MG63 (cell line): ENCODE results near the gene MT1F. TPM values are rescaled to one million over a fixed set of nuclear protein-coding genes. Genes with fewer than 3 reads are reported as not detected.
A peak's percentile ranks its signal among the peaks of the same experiment; 100 is the strongest.
"Not testable (repeated sequence)": the region's sequence is repeated elsewhere in the genome, so short reads cannot be mapped to it uniquely, and the experiment has no call there.

Source experiments
- DNase-seq: peaks from one replicate; pipeline ENCODE4 v3.0.0-alpha.2; 2020
- H3K27me3 ChIP-seq: fragments of 250-450 bp; sonication (Bioruptor Pico); 2 replicates; pipeline ENCODE4 v1.5.1; 2020; ENCODE audit warnings: mild to moderate bottlenecking, moderate library complexity
- H3K36me3 ChIP-seq: fragments of 250-450 bp; sonication (Bioruptor Pico); 2 replicates; pipeline ENCODE4 v1.5.1; 2020; ENCODE audit warnings: mild to moderate bottlenecking, moderate library complexity
- H3K4me3 ChIP-seq: fragments of 250-450 bp; sonication (Bioruptor Pico); 2 replicates; pipeline ENCODE4 v1.5.1; 2020; ENCODE audit warnings: mild to moderate bottlenecking, moderate library complexity
- H3K9me3 ChIP-seq: fragments of 250-450 bp; sonication (Bioruptor Pico); 2 replicates; pipeline ENCODE4 v1.5.1; 2020; ENCODE audit warnings: mild to moderate bottlenecking, moderate library complexity
- total RNA-seq: library from RNA; depleted of rRNA; stranded (reverse); fragments of >200 nt; shearing (Covaris generic); gene quantifications from 2 replicates; pipeline ENCODE4 v1.2.3, GENCODE V29; 2014; ENCODE audit warnings: low replicate concordance

Gene MT1F
- total RNA-seq, 1 experiment from 2014 or later = not detected

DNA sequence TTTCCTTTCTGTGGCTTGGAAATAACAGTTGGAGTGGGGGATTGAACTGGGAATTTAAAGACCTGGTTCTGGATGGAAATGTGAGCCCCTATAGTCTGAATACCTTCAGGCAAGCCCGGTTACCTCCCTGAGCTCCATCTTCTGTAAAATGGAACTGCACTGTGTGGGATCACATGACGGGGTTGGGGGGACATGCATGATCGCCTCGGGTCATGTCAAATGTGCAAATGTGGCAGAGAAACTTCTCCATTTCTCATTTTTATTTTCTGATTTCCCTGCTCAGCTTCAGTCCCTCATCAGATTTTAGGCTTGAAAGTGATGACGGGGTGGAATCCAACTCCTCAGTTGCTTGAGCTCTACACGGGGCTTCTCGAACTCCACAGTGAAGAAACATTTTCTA is 4.5 kb upstream of the MT1F start:
- Histone ChIP-seq H3K36me3 (no peaks in the 10 kb centered on the region), H3K4me3 (no peak overlapping the region), H3K9me3 (no peaks in the 10 kb centered on the region), H3K27me3 (peaks cover 5% of the 10 kb centered on the region; the same call in 1 of the 2 replicates)
- DNase-seq = no peak

GRCh38 chr16:56658327-56658875 is 642 bp downstream of the MT1F start:
- DNase-seq = no peak
- peaks cover 6% of the 10 kb centered on the region; the same call in 1 of the 2 replicates for H3K27me3 ChIP-seq
- H3K4me3 ChIP-seq = no peak overlapping the region
- no peaks in the 10 kb centered on the region for H3K9me3 ChIP-seq
- no peaks in the 10 kb centered on the region for H3K36me3 ChIP-seq

DNA sequence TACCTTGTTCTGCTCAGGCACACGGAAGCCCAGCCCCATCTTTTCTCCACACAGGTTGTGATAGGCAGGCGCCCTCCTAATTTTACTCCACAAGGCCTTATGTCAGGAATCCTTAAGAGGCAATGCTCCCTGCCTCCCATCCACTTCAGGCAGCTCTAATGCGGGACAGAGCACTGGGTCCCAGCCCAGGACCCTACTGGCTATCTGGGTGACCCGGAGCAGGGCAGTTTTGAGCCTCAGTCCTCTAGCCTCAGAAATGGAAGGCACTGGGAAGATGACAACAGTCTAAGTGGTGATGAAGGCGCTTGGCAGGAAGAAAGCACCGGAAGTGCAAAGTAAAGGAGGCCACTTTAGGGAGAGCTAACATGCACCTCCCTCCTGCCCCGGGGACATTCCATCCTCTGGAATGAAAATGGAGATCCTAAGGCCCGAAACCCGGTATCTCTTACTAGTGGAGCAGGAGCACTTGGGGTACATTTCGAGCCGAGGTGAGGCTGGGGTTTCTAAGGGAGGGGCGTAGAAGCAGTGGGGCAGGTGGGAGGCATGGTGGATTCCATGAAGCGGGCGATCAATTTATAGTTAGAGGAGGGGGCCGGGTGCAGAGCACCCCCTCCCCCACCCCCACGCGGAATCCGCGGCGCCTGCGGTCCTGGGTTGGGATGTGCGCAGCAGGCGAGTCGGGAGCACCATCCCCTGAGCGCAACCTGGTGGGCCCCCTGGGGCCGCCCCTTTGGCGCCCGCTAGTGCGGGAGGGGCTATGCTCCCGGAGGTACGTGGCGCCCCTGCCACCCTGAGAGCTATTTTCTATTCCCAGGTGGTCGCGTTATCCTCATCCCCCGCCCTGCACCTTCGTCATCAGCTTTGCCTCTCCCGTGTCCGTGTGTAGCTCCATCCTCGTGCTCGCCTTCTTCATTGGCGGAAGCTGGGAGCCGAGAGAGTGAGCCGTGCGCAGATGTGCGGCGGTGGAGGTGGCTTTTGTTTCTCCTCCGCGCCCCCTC is 4.9 kb downstream of the MT1F start:
- DNase-seq = no peak
- no peaks in the 10 kb centered on the region for H3K9me3 ChIP-seq
- no peak overlapping the region for H3K4me3 ChIP-seq
- H3K27me3 ChIP-seq = peaks cover 6% of the 10 kb centered on the region; the same call in 1 of the 2 replicates
- H3K36me3 ChIP-seq = no peaks in the 10 kb centered on the region

DNA sequence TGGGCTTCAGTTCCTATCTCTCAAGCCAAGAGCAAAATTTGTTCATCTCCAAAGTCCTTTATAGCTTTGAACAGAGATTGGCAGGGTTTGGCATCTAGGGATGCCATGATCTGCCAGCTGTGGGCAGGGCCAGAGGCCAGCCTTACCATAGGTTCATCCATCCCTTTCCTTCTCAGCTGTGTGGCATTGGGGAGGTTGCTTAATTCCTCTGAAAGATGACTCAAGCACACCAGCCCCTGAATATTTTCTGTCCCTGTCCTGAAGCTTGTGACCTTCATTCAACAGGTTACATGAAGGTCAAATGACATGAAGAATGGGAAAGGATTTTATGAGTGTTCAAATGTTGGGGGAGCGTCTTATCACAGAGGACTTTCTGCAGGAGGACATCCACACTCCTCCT is 6.7 kb downstream of the MT1F start:
- no peaks in the 10 kb centered on the region for H3K36me3 ChIP-seq
- DNase-seq = no peak
- no peaks in the 10 kb centered on the region; the same call in 1 of the 2 replicates for H3K27me3 ChIP-seq
- no peaks in the 10 kb centered on the region for H3K9me3 ChIP-seq
- no peak overlapping the region for H3K4me3 ChIP-seq

DNA sequence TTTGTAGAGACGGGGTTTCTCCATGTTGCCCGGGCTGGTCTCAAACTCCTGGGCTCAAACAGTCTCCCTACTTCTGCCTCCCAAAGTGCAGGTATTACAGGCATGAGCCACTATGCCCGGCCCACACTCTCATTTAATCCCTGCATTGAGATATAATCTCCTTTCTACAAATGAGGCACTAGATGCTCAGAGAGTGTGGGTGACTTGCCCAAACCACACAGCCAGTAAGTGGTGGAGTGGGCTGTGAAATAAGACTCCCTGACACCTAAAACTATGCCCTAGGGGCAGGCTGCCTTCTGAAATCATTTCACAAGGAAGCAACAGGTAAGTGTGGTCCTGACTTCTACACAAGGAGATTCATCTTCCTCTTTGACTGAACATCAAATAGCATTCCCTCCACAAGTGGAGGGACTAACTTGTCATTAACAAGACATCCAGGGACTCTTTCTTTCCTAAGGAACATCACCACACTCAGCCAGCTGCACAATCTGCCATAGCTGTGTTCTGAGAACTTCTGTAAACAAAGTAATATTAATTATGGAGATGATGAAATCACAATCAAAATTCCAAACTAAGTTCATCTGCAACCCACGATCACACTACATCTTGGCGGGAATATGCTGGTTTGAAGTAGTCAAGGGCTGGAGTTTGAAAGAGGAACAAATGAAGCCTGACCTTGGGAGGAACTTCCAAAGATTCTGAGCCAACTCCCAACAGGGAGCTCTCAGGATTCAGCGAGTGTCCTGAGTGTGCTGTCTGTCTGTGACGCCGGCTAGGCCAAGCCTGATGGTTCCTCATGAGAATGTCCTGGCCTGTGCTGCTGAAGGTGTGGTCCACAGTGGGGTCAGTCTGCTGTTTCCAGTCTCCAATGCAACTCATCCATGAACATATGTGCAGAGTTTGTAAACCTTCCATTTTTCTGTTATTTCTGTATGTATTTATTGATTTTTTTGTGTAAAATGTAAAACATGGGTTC is 7.8 kb downstream of the MT1F start:
- not testable (repeated sequence) for DNase-seq, H3K4me3 ChIP-seq, H3K36me3 ChIP-seq, H3K9me3 ChIP-seq, H3K27me3 ChIP-seq

DNA sequence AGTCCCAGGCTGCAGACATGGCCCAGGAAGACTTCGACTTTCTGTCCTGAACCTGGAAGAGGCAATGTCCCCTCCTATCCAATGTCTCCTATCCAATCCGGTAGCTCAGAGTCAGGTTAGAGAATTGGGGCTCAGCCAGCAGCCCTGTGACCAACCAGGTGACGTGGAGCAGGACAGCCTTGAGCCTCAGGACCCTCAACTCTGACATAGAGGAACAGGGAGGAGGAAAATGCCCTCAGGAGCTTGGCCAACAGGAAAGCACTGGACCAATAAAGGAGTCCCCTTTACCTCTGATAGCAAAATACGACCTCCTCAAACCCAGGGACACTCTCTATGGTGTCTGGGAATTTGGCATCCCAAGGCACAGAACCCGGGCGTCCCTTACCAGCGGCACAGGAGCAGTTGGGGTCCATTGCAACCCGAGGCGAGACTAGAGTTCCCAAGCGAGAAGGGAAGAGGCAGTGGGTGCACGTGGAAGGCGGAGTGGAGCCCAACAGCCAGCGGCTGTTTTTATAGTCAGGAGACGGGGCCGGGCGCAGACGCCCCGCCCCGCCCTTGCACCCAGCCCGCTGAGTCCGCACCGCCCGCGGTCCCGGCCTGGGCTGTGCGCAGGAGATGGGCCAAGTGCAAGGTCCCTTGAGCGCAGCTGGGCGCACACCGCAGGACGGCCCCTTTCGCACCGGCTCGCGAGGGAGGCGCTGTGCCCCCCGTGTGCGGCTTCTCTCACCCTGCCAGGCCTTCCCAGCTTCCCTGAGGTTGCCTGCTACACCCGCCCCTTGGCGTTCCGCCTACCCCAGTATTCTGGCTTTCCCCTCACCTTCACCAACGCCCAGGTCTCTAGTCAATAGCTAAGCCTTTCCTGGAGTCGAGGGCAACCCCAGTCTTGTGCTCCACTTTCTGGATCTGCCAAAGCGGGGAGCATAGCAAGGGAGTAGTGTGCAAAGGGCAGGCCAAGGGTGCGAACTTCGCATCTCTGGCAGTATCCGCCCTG is 10.1 kb downstream of the MT1F start, which contains the start of gene MT1G:
TSS of gene MT1G (minus strand) at position 485 of the 991 bp plus-strand sequence. CDS start at position 413, 72 bp downstream.
- Histone ChIP-seq H3K4me3 (no peak within 1 kb of the TSS), H3K9me3 (no peaks in the 10 kb centered on the region), H3K36me3 (no peaks in the 10 kb centered on the region), H3K27me3 (no peaks in the 10 kb centered on the region; the same call in 1 of the 2 replicates)
- DNase-seq = no peak

DNA sequence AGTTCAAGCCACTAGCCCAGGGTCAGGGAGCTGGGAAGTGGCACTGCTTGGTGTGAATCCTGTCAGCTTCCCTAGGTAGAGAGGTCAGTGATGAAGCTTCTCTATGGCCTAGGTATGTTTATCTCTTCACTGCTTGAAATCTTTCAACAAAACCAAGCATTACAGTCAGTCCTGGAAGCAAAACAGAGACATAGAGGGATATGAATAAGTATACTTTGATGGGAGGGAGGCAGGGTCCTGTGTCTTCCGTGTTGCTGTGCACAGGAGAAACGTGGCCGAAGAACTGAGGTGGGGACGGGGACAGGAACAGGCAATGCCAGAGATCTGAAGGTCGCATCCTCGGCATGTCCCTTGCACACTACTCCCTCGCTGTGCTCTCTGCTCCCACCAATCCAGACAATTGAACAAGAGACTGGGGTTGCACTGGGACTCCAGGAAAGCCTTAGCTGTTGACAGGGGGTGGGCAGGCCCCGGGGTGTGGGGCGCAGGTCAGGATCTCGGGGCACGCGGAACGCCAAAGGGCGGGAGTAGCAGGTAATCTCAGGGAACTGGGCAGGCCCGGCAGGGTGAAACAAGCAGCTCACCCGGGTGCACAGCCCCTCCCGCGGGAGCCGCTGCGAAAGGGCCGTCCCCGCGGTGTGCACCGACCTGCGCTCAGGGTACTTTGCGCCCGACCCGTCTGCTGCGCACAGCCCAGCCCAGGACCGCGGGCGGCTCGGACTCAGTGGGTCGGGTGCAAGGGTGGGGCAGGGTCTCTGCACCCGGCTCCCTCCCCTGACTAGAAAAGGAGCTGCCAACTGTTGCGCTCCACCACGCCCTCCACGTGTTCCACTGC is 11.5 kb downstream of the MT1F start, which contains the start of gene MT1H:
TSS of gene MT1H (plus strand) at position 810 of the 835 bp plus-strand sequence. CDS start 71 bp downstream, outside the sequence.
- Histone ChIP-seq H3K36me3 (no peaks in the 10 kb centered on the region), H3K27me3 (no peaks in the 10 kb centered on the region; the same call in 1 of the 2 replicates), H3K9me3 (no peaks in the 10 kb centered on the region), H3K4me3 (no peak within 1 kb of the TSS)
- DNase-seq = no peak

GRCh38 chr16:56669840-56670619 is 12.3 kb downstream of the MT1F start:
- no peak for DNase-seq
- Histone ChIP-seq H3K36me3 (no peaks in the 10 kb centered on the region), H3K27me3 (no peaks in the 10 kb centered on the region; the same call in 1 of the 2 replicates), H3K9me3 (no peaks in the 10 kb centered on the region), H3K4me3 (no peak overlapping the region)

GRCh38 chr16:56670620-56670934 is 12.8 kb downstream of the MT1F start:
- Histone ChIP-seq H3K9me3 (no peaks in the 10 kb centered on the region), H3K4me3 (no peak overlapping the region), H3K36me3 (no peaks in the 10 kb centered on the region), H3K27me3 (no peaks in the 10 kb centered on the region; the same call in 1 of the 2 replicates)
- DNase-seq = no peak

DNA sequence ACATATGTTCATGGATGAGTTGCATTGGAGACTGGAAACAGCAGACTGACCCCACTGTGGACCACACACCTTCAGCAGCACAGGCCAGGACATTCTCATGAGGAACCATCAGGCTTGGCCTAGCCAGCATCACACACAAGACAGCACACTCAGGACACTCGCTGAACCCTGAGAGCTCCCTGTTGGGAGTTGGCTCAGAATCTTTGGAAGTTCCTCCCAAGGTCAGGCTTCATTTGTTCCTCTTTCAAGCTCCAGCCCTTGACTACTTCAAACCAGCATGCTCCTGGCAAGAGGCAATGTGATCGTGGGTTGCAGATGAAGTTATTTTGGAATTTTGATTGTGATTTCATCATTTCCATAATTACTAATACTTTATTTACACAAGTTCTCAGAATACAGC is 13.9 kb downstream of the MT1F start:
- not testable (repeated sequence) for H3K4me3 ChIP-seq, H3K9me3 ChIP-seq, H3K27me3 ChIP-seq, H3K36me3 ChIP-seq
- DNase-seq = peak; percentile 74

DNA sequence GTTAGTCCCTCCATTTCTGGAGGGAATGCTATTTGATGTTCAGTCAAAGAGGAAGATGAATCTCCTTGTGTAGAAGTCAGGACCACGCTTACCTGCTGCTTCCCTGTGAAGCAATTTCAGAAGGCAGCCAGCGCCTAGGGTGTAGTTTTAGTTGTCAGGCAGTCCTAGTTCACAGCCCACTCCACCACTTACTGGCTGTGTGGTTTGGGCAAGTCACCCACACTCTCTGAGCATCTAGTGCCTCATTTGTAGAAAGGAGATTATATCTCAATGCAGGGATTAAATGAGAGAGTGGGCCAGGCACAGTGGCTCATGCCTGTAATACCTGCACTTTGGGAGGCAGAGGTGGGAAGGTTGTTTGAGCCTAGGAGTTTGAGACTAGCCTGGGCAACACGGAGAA is 14.4 kb downstream of the MT1F start:
- DNase-seq, H3K27me3 ChIP-seq: not testable (repeated sequence)

DNA sequence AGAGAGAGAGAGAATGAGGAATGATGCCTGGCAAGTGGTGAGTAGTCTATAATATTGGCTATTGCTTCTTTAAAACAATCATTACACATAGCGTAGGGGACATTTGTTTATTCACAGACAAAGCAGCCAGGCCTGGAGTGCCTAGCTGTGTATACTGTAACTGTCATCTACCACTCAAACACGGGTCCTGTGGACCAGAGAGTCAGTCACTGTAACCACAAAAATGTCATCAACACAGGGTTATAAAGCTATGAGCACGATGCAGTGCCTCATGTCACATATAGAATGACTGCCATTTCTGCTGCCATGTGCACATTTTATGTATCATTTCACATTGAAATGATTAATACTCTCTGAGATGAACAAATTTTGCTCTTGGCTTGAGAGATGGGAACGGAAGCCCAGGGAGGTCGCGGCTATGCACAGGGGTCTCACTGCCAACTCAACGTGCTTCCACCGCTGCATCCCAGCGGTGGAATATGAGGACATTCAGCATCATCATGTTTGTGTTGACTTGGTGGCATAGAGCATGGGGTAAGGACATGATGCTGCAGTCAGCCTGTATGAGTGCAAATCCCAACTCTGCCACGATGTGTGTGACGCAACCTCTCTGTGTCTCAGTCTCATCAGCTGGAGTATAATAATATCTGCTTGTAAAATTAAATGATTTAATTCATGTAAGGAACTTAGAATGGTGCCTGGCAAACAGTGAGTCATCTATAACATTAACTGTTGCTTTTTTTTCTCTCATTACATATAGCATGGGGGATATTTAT is 15.2 kb downstream of the MT1F start:
- Histone ChIP-seq H3K9me3 (no peaks in the 10 kb centered on the region), H3K36me3 (no peaks in the 10 kb centered on the region), H3K4me3 (no peak overlapping the region), H3K27me3 (no peaks in the 10 kb centered on the region)
- peak; percentile 37 for DNase-seq

More for the DNA sequence above, 14.4 kb downstream of the MT1F start:
- not testable (repeated sequence) for H3K36me3 ChIP-seq, H3K9me3 ChIP-seq, H3K4me3 ChIP-seq

DNA sequence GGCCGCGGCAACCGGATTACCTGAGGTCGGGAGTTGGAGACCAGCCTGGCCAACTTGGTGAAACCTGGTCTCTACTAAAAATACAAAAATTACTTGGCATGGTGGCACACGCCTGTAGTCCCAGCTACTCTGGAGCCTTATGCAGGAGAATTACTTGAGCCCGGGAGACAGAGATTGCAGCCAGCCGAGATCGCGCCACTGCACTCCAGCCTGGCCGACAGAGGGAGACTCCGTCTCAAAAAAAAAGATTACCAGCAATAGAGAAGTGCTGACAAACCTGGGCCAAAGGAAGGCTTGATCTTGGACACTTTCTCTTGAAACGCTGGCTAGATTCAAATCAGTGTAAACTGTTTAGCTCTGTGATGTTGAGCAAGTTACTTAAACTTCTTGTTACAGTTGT is 16.2 kb downstream of the MT1F start:
- no peaks in the 10 kb centered on the region for H3K27me3 ChIP-seq
- peak; percentile 55 for DNase-seq

More for the DNA sequence above, 16.2 kb downstream of the MT1F start:
- H3K4me3 ChIP-seq = no peak overlapping the region
- H3K36me3 ChIP-seq = no peaks in the 10 kb centered on the region
- H3K9me3 ChIP-seq = no peaks in the 10 kb centered on the region
